GM23248 (cell line): ENCODE measurements around the gene MARCO.

Experiments
- EZH2 ChIP-seq: fragments of 200-600 bp; sonication (generic); IDR thresholded peaks from 2 replicates; pipeline ENCODE4 v1.6.1; 2018; ENCODE audit warnings: antibody characterized with exemption, mild to moderate bottlenecking; ENCODE audit not compliant: insufficient read depth, poor library complexity, severe bottlenecking
- EZH2phosphoT487 ChIP-seq: fragments of 200-600 bp; sonication (generic); IDR thresholded peaks from 2 replicates; pipeline ENCODE4 v1.6.1; 2018; ENCODE audit warnings: antibody characterized with exemption, moderate library complexity, mild to moderate bottlenecking, low read depth; ENCODE audit not compliant: insufficient read depth

- no peak for TF ChIP-seq EZH2
- TF ChIP-seq EZH2phosphoT487, result no peak
Observed at GRCh38 chr2:118906186-118906585, 35.8 kb upstream of the MARCO start.
